Measurements from ENCODE around the gene NID2.

- TF ChIP-seq, protein P1, sequence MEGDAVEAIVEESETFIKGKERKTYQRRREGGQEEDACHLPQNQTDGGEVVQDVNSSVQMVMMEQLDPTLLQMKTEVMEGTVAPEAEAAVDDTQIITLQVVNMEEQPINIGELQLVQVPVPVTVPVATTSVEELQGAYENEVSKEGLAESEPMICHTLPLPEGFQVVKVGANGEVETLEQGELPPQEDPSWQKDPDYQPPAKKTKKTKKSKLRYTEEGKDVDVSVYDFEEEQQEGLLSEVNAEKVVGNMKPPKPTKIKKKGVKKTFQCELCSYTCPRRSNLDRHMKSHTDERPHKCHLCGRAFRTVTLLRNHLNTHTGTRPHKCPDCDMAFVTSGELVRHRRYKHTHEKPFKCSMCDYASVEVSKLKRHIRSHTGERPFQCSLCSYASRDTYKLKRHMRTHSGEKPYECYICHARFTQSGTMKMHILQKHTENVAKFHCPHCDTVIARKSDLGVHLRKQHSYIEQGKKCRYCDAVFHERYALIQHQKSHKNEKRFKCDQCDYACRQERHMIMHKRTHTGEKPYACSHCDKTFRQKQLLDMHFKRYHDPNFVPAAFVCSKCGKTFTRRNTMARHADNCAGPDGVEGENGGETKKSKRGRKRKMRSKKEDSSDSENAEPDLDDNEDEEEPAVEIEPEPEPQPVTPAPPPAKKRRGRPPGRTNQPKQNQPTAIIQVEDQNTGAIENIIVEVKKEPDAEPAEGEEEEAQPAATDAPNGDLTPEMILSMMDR (IDR thresholded peaks at IDR 0.05) = no peak
- TF ChIP-seq EZH2 (IDR thresholded peaks at IDR 0.05) = no peak
Measured at GRCh38 chr14:52080158-52080800, 11.4 kb upstream of the NID2 start.
